HEK293T (cell line): ENCODE data around the gene WSB2.

Source experiments
- CTCF ChIA-PET: fragments of 350-600 bp; formaldehyde crosslinking; extraction: SDS; loops from one replicate; lab custom pipeline; 2021; ENCODE audit warnings: antibody characterized with exemption, inconsistent platforms; lab: Yijun Ruan, JAX
- POLR2A ChIA-PET: fragments of 350-600 bp; formaldehyde crosslinking; extraction: SDS; loops from one replicate; lab custom pipeline; 2020; ENCODE audit warnings: antibody characterized with exemption, inconsistent platforms; lab: Yijun Ruan, JAX
- DNase-seq: peaks from one replicate; pipeline ENCODE4 v3.0.0; 2012; ENCODE audit warnings: mixed read lengths; ENCODE audit errors: extremely low spot score
- ARNT ChIP-seq: fragments of 450-650 bp; IDR thresholded peaks from 2 replicates; pipeline ENCODE4 v1.6.1; 2017; ENCODE audit warnings: mild to moderate bottlenecking
- BHLHE40 ChIP-seq: fragments of 450-650 bp; IDR thresholded peaks from 2 replicates; pipeline ENCODE4 v1.6.1; 2016; ENCODE audit warnings: mild to moderate bottlenecking, moderate library complexity, borderline replicate concordance
- CTBP1 ChIP-seq: fragments of 450-650 bp; IDR thresholded peaks from 2 replicates; pipeline ENCODE4 v1.6.1; 2016; ENCODE audit warnings: borderline replicate concordance
- ELF4 ChIP-seq: fragments of 450-650 bp; IDR thresholded peaks from 2 replicates; pipeline ENCODE4 v1.6.1; 2017; ENCODE audit warnings: antibody characterized with exemption
- FOXA1 ChIP-seq: fragments of 450-650 bp; IDR thresholded peaks from 2 replicates; pipeline ENCODE4 v1.6.1; 2016; ENCODE audit warnings: mild to moderate bottlenecking
- FOXK2 ChIP-seq: fragments of 450-650 bp; IDR thresholded peaks from 2 replicates; pipeline ENCODE4 v1.6.1; 2016; ENCODE audit warnings: mild to moderate bottlenecking
- FOXM1 ChIP-seq: fragments of 450-650 bp; IDR thresholded peaks from 2 replicates; pipeline ENCODE4 v1.6.1; 2017; ENCODE audit warnings: mild to moderate bottlenecking, borderline replicate concordance
- HDGF ChIP-seq: fragments of 450-650 bp; IDR thresholded peaks from 2 replicates; pipeline ENCODE4 v1.6.1; 2017; ENCODE audit warnings: antibody characterized with exemption, borderline replicate concordance
- L3MBTL2 ChIP-seq: fragments of 450-650 bp; conservative IDR thresholded peaks from 2 replicates; pipeline ENCODE4 v1.6.1; 2016; ENCODE audit warnings: mild to moderate bottlenecking
- LEF1 ChIP-seq: fragments of 450-650 bp; IDR thresholded peaks from 2 replicates; pipeline ENCODE4 v1.6.1; 2017; ENCODE audit warnings: mild to moderate bottlenecking, borderline replicate concordance
- NFRKB ChIP-seq: fragments of 450-650 bp; IDR thresholded peaks from 2 replicates; pipeline ENCODE4 v1.6.1; 2016; ENCODE audit warnings: mild to moderate bottlenecking, moderate library complexity
- PKNOX1 ChIP-seq: fragments of 450-650 bp; IDR thresholded peaks from 2 replicates; pipeline ENCODE4 v1.6.1; 2016
- SP1 ChIP-seq: fragments of 450-650 bp; IDR thresholded peaks from 2 replicates; pipeline ENCODE4 v1.6.1; 2017
- SUZ12 ChIP-seq: fragments of 450-650 bp; IDR thresholded peaks from 2 replicates; pipeline ENCODE4 v1.6.1; 2016; ENCODE audit warnings: mild to moderate bottlenecking
- TARDBP ChIP-seq: fragments of 450-650 bp; IDR thresholded peaks from 2 replicates; pipeline ENCODE4 v1.6.1; 2016
- ZNF384 ChIP-seq: fragments of 450-650 bp; IDR thresholded peaks from 2 replicates; pipeline ENCODE4 v1.6.1; 2016

Gene WSB2

GRCh38 chr12:118053071-118053985 lies 7.7 kb downstream of the WSB2 start:
- no peak for DNase-seq
- TF ChIP-seq FOXA1 (no peak), NFRKB (no peak), ARNT (no peak), LEF1 (no peak), CTBP1 (no peak), TARDBP (no peak), SP1 (no peak), FOXM1 (no peak), ELF4 (no peak), HDGF (no peak), BHLHE40 (no peak), L3MBTL2 (no peak), ZNF384 (no peak), PKNOX1 (no peak), FOXK2 (no peak), SUZ12 (no peak)
- CTCF ChIA-PET, result no interaction called here
- POLR2A ChIA-PET, result no interaction called here

GRCh38 chr12:118052324-118053070 lies 8.5 kb downstream of the WSB2 start:
- no peak for TF ChIP-seq SUZ12
- no peak for TF ChIP-seq HDGF
- no peak for TF ChIP-seq SP1
- no peak for TF ChIP-seq ELF4
- TF ChIP-seq CTBP1, result no peak
- TF ChIP-seq FOXA1, result no peak
- TF ChIP-seq NFRKB, result no peak
- no peak for TF ChIP-seq LEF1
- no peak for TF ChIP-seq PKNOX1
- no peak for TF ChIP-seq FOXM1
- TF ChIP-seq ZNF384, result no peak
- DNase-seq, result no peak
- ChIA-PET POLR2A (no interaction called here), CTCF (no interaction called here)

DNA sequence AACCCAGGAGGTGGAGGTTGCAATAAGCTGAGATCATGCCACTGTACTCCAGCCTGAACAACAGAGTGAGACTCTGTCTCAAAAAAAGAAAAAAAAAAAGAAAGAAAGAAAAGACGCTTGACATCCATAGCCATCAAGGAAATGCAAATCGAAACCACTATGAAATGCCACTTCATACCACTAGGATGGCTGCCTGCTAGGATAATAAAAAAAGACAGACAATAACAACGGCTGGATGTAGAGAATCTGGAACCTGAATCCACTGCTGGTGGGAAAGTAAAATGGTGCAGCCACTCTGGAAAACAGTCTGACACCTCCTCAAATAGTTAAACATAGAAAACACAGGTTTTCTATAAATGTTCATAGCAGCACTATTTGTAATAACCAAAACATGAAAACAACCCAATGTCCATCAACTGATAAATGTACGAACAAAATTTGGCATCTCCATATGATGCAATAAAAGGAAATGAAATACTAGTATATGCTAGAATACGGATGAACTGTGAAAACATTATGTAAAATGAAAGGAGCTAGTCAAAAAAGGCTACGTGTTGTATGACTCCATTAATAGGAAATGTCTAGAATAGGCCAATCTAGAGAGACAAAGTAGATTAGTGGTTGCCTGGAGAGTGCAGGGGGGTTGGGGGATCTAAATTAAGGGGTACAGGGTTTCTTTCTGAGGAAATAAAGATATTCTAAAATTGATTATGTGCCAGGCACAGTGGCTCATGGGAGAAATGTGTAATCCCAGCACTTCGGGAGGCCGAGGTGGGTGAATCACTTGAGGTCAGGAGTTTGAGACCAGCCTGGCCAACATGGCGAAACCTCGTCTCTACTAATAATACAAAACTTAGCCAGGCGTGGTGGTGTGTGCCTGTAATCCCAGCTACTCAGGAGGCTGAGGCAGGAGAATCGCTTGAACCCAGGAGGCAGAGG lies 9.7 kb downstream of the WSB2 start:
- TF ChIP-seq SP1 (no peak), PKNOX1 (no peak), TARDBP (no peak), ZNF384 (no peak), FOXA1 (no peak), HDGF (no peak)
- ChIA-PET POLR2A (no interaction called here), CTCF (no interaction called here)

DNA sequence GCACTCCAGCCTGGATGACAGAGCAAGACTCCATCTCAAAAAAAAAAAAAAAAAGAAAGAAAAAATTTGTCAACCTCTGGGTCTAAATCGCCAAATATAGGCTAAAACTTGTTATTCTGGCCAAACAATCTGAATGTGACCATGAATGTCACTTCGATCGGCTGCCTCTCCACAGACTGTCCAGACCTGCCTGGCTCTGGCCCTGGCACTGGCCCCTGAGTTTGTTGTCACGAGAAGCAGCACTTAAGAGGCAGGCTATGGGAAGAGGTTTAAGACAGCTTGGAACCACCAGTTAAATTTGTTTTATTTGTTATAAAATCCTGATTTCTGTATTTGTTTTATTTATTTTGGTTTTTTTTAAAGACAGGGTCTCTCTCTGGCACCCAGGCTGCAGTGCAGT lies 14.5 kb downstream of the WSB2 start:
- POLR2A ChIA-PET, result no interaction called here
- CTCF ChIA-PET, result interaction anchor here (0.5 kb wide), 1 partner anchor 9 kb away, joined by 5 read pairs; no protein-coding TSS in a partner anchor
- TF ChIP-seq L3MBTL2 (no peak), CTBP1 (no peak), ZNF384 (no peak), HDGF (no peak), BHLHE40 (no peak), ARNT (no peak), PKNOX1 (no peak), LEF1 (no peak), SUZ12 (no peak)

More for the DNA sequence above, 9.7 kb downstream of the WSB2 start:
- no peak for DNase-seq

More for the DNA sequence above, 14.5 kb downstream of the WSB2 start:
- DNase-seq, result no peak
